ENCODE results near the gene NTM. TPM values are rescaled to one million over a fixed set of nuclear protein-coding genes. Genes with fewer than 3 reads are reported as not detected.

Gene NTM
- total and polyA plus RNA-seq, 2 experiments from 2014 or later, result 2.2 to 4.9 TPM

GRCh38 chr11:131785801-131786200 lies 415.4 kb downstream of the NTM start:
- Histone ChIP-seq H3K4me1 (ENCODE audit: insufficient read depth) (no peaks in the 10 kb centered on the region), H3K79me2 (no peaks in the 10 kb centered on the region), H4K20me1 (ENCODE audit: insufficient read depth, poor library complexity, severe bottlenecking) (no peaks in the 10 kb centered on the region), H3K36me3 (replicated peaks; ENCODE audit: insufficient read depth, low read depth) (no peaks in the 10 kb centered on the region), H3K4me3 (no peak overlapping the region), H3K4me2 (no peak overlapping the region), H3K9me3 (ENCODE audit: low read depth) (no peaks in the 10 kb centered on the region), H3K27me3 (no peaks in the 10 kb centered on the region), H2AFZ (no peak overlapping the region), H3K27ac (no peak overlapping the region), H3K9me2 (replicated peaks; ENCODE audit: insufficient read depth) (no peaks in the 10 kb centered on the region)
- 59% methylated on average over 7 of the region's 7 CpGs for WGBS (ENCODE audit: low lambda C conversion rate, missing lambda C conversion rate)
- DNase-seq (ENCODE audit: low spot score), result no peak
- TF ChIP-seq EZH2phosphoT487 (IDR thresholded peaks at IDR 0.05; ENCODE audit: low read depth, severe bottlenecking, unreplicated experiment) (no peak), EZH2 (IDR thresholded peaks at IDR 0.05; ENCODE audit: borderline replicate concordance) (no peak)
- TF ChIP-seq, protein P1, sequence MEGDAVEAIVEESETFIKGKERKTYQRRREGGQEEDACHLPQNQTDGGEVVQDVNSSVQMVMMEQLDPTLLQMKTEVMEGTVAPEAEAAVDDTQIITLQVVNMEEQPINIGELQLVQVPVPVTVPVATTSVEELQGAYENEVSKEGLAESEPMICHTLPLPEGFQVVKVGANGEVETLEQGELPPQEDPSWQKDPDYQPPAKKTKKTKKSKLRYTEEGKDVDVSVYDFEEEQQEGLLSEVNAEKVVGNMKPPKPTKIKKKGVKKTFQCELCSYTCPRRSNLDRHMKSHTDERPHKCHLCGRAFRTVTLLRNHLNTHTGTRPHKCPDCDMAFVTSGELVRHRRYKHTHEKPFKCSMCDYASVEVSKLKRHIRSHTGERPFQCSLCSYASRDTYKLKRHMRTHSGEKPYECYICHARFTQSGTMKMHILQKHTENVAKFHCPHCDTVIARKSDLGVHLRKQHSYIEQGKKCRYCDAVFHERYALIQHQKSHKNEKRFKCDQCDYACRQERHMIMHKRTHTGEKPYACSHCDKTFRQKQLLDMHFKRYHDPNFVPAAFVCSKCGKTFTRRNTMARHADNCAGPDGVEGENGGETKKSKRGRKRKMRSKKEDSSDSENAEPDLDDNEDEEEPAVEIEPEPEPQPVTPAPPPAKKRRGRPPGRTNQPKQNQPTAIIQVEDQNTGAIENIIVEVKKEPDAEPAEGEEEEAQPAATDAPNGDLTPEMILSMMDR (IDR thresholded peaks at IDR 0.05; ENCODE audit: poor library complexity), result no peak

DNA sequence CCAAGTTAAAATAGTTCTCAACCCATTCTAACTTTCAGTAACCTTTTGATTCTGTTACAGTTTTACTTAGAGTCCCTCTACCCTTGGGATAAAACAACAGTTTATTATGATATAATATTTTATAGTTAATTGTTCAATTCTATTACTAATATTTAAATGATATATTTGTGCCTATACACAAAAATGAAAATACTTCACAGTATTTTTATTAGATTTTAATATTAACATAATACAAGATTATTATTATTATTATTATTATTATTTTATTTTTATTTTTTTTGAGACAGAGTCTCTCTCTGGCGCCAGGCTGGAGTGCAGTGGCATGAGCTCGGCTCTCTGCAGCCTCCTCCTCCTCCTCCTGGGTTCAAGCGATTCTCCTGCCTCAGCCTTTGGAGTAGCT lies 416.7 kb downstream of the NTM start:
- no peaks in the 10 kb centered on the region for H3K79me2 ChIP-seq
- no peaks in the 10 kb centered on the region for H3K9me2 ChIP-seq (replicated peaks; ENCODE audit: insufficient read depth)
- no peak overlapping the region for H3K4me3 ChIP-seq
- no peaks in the 10 kb centered on the region for H3K27me3 ChIP-seq
- no peak overlapping the region for H2AFZ ChIP-seq
- 80% methylated on average over 3 of the region's 3 CpGs for WGBS (ENCODE audit: low lambda C conversion rate, missing lambda C conversion rate)
- H4K20me1 ChIP-seq (ENCODE audit: insufficient read depth, poor library complexity, severe bottlenecking), result no peaks in the 10 kb centered on the region
- no peaks in the 10 kb centered on the region for H3K4me1 ChIP-seq (ENCODE audit: insufficient read depth)
- no peaks in the 10 kb centered on the region for H3K36me3 ChIP-seq (replicated peaks; ENCODE audit: insufficient read depth, low read depth)
- no peaks in the 10 kb centered on the region for H3K9me3 ChIP-seq (ENCODE audit: low read depth)
- no peak overlapping the region for H3K4me2 ChIP-seq
- TF ChIP-seq, protein P1 (IDR thresholded peaks at IDR 0.05; ENCODE audit: poor library complexity), result no peak
- no peak for TF ChIP-seq EZH2 (IDR thresholded peaks at IDR 0.05; ENCODE audit: borderline replicate concordance)
- TF ChIP-seq EZH2phosphoT487 (IDR thresholded peaks at IDR 0.05; ENCODE audit: low read depth, severe bottlenecking, unreplicated experiment), result no peak
- H3K27ac ChIP-seq, result no peak overlapping the region
- no peak for DNase-seq (ENCODE audit: low spot score)

DNA sequence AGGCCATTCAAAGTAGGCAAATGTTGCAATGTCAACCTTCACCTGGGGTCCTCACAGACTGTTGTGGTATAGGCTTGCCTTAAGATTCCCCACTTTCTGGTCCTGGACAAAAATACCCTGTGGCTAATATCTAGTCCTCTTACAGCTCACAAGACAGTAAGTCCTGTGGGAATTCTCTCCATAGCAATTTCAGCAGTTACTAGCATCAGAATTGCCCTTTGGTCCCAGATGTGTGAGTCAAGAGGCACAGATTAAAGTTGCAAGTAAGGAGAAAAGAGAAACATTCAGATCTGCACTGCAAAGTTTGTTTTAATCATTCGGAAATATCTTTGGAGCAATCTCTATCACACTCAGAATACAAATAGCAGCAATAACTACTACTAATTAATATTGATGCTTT lies 420.2 kb downstream of the NTM start:
- Histone ChIP-seq H3K79me2 (no peaks in the 10 kb centered on the region), H3K36me3 (replicated peaks; ENCODE audit: insufficient read depth, low read depth) (no peaks in the 10 kb centered on the region), H2AFZ (no peak overlapping the region), H3K4me3 (no peak overlapping the region), H3K27me3 (no peaks in the 10 kb centered on the region), H3K4me1 (ENCODE audit: insufficient read depth) (no peaks in the 10 kb centered on the region), H3K27ac (no peak overlapping the region), H3K9me2 (replicated peaks; ENCODE audit: insufficient read depth) (no peaks in the 10 kb centered on the region), H3K4me2 (no peak overlapping the region), H3K9me3 (ENCODE audit: low read depth) (no peaks in the 10 kb centered on the region), H4K20me1 (ENCODE audit: insufficient read depth, poor library complexity, severe bottlenecking) (no peaks in the 10 kb centered on the region)
- 66% methylated on average over 1 of the region's 1 CpG for WGBS (ENCODE audit: low lambda C conversion rate, missing lambda C conversion rate)
- TF ChIP-seq EZH2 (IDR thresholded peaks at IDR 0.05; ENCODE audit: borderline replicate concordance) (no peak), EZH2phosphoT487 (IDR thresholded peaks at IDR 0.05; ENCODE audit: low read depth, severe bottlenecking, unreplicated experiment) (no peak)
- TF ChIP-seq, protein P1 (IDR thresholded peaks at IDR 0.05; ENCODE audit: poor library complexity), result no peak
- DNase-seq (ENCODE audit: low spot score), result no peak

- Histone ChIP-seq H2AFZ (no peak overlapping the region), H3K79me2 (no peaks in the 10 kb centered on the region), H3K4me2 (no peak overlapping the region), H3K4me1 (ENCODE audit: insufficient read depth) (no peaks in the 10 kb centered on the region), H3K27me3 (peaks cover 2% of the 10 kb centered on the region), H4K20me1 (ENCODE audit: insufficient read depth, poor library complexity, severe bottlenecking) (no peaks in the 10 kb centered on the region), H3K36me3 (replicated peaks; ENCODE audit: insufficient read depth, low read depth) (no peaks in the 10 kb centered on the region), H3K27ac (no peak overlapping the region), H3K9me2 (replicated peaks; ENCODE audit: insufficient read depth) (no peaks in the 10 kb centered on the region), H3K4me3 (no peak overlapping the region), H3K9me3 (ENCODE audit: low read depth) (no peaks in the 10 kb centered on the region)
- 75% methylated on average over 3 of the region's 3 CpGs for WGBS (ENCODE audit: low lambda C conversion rate, missing lambda C conversion rate)
- no peak for DNase-seq (ENCODE audit: low spot score)
- TF ChIP-seq, protein P1 (IDR thresholded peaks at IDR 0.05; ENCODE audit: poor library complexity), result no peak
- TF ChIP-seq EZH2 (IDR thresholded peaks at IDR 0.05; ENCODE audit: borderline replicate concordance) (no peak), EZH2phosphoT487 (IDR thresholded peaks at IDR 0.05; ENCODE audit: low read depth, severe bottlenecking, unreplicated experiment) (no peak)
Observed at GRCh38 chr11:131792243-131792642, 421.8 kb downstream of the NTM start.

Data from hepatocyte (in vitro differentiated cells).